NCI-H345 treated with DMSO at 0.1 percent for 48 hours (cell line): ENCODE measurements around the gene FOSL1.
A peak's percentile ranks its signal among the peaks of the same experiment; 100 is the strongest.
"Not testable (repeated sequence)": the region's sequence is repeated elsewhere in the genome, so short reads cannot be mapped to it uniquely, and the experiment has no call there.

Source experiments
- DNase-seq: peaks from one replicate; lab custom pipeline; 2025; ENCODE audit not compliant: unreplicated experiment; lab: John Stamatoyannopoulos, UW

The FOSL1 gene

DNA sequence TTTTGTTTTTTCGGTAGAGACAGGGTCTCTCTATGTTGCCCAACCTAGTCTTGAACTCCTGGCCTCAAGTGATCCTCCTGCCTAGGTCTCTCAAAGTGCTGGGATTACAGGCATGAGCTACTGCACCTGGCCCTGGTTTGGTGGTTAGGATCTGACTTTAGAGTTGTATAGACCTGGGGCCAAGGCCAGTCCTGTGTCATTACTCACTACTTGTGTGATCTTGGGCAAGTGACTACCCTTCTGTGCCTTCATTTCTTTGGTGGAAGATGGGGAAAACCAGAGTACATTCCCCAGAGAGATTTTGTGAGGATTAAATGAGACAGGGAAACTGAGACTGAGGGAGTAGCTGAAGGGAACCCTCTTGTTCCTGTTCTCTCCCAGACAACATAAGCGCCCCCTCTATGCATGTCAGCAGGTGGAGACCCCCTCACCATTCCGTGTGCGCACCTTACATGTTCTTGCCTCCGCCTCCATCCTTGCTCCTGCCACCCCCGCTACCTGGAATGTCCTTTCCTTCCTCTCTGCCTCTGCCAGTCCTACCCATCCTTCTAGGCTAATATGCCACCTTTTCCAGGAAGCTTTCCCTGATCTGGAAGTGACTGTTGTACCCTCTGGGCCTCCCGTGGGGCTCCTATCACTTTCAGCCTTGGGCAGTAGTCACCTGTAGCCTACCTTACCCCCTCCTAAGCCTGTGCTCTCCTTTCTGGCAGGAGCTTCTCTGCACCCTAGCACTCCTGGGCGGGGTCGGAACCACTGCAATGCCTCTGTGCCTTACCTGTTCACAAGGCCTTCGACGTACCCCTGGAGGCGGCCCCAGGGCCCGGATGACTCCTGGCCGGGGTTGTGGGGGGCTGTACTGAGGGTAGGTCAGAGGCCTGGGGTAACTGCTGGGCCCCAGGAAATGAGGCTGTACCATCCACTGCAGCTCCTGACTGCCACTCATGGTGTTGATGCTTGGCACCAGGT lies 3.9 kb downstream of the FOSL1 start:
- no peak for DNase-seq

- DNase-seq, result no peak
Measured at GRCh38 chr11:65895482-65895981, 4.7 kb downstream of the FOSL1 start.

- DNase-seq, result no peak
Measured at GRCh38 chr11:65894034-65894591, 6.1 kb downstream of the FOSL1 start.

GRCh38 chr11:65892661-65893317 lies 7.4 kb downstream of the FOSL1 start:
- no peak for DNase-seq

DNA sequence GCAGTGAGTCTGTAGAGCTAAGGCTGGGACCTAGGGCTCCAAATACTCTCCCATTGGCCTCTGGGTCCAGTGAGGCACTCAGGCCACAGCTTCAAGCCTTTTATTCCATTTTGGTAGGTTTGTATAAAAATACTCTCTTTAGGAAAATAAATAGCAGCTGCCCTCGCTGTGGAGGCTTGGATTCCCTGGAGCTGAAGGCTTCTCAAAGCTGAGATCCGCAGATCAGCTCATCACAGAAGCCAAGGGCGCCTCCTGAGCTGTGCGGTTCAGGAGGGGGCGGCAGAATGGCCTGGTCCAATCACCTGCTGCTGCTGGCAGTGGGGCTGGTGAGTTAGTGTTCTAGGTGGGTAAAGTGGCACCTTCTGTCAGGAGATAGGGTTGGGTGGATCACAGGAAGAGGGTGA lies 8.0 kb downstream of the FOSL1 start:
- not testable (repeated sequence) for DNase-seq

- DNase-seq, result no peak
Measured at GRCh38 chr11:65891219-65892136, 8.7 kb downstream of the FOSL1 start.

- peak; percentile 85 for DNase-seq
Measured at GRCh38 chr11:65890324-65891218, 9.6 kb downstream of the FOSL1 start, which contains the start of gene CCDC85B. TSS of gene CCDC85B (plus strand) at chr11:65890673. CDS start at chr11:65890784, 111 bp downstream.

GRCh38 chr11:65888163-65888814 lies 11.9 kb downstream of the FOSL1 start, which contains the start of gene FIBP:
TSS of gene FIBP (minus strand) at chr11:65888471. CDS start at chr11:65888418, 53 bp downstream.
- peak; percentile 89 for DNase-seq

GRCh38 chr11:65887723-65888162 lies 12.4 kb downstream of the FOSL1 start:
- DNase-seq, result no peak

DNA sequence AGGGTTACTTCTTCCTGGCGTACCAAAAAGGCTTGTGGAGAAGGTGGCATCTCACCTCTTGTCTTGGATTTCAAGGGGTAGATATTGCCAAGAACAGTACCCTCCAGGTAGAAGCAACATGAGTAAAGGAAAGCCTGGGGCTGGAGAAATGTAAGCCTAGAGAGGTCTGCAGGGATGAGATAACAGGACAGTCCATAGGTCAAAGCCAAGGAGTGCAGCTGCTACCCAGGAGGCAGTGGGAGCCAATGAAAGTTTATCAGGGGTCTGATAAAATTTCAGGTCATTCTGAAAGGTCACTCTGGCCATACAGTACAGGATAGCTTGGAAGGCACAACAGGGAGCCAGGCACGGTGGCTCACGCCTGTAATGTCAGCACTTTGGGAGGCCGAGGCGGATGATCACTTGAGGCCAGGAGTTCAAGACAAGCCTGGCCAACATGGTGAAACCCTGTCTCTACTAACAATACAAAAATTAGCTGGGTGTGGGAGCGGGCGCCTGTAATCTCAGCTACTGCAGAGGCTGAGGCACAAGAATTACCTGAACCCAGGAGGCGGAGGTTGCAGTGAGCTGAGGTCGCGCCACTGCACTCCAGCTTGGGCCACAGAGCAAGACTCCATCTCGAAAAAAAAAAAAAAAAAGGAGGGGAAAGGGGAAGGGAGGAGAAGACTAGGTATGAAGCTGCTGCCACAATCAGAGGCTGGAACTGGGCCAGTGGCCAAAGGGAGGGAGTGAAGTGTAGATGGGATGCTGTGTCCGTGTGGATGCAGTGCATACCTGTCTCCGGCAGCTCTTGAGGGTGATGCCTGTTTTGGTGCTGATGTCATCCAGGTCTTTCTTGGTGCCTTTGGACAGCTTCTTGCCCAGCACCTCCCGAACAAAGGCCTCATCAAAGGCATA lies 13.1 kb downstream of the FOSL1 start:
- DNase-seq, result no peak

- DNase-seq, result no peak
Measured at GRCh38 chr11:65885808-65886536, 14.2 kb downstream of the FOSL1 start.

DNA sequence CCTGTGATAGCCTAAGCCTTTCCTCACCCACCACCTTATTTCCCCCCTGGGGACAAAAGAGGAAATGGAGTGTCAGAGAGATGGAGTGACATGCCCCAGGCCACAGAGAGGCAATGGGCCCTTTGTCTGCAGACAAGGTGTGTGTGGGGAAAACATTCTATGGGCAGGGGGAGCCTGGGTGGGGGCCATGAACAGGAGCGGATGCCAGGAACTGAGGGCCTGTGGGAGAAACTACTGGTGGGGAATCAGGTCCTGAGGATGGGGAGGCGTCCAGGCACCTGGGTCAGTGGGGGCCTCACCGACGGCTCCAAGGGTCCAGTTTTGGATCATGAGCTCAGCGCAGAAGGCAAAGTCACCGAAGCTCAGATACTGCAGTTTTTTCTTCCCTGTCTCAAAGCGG lies 15.0 kb downstream of the FOSL1 start:
- no peak for DNase-seq

GRCh38 chr11:65884716-65885092 lies 15.5 kb downstream of the FOSL1 start:
- peak; percentile 51 for DNase-seq

GRCh38 chr11:65883786-65884715 lies 16.1 kb downstream of the FOSL1 start:
- DNase-seq, result no peak

- DNase-seq, result no peak
Measured at GRCh38 chr11:65883058-65883761, 17.0 kb downstream of the FOSL1 start.
